ENCODE results near the gene AK4. TPM values are rescaled to one million over a fixed set of nuclear protein-coding genes. Genes with fewer than 3 reads are reported as not detected.

Gene AK4
- total and polyA plus RNA-seq, 2 of the 8 experiments (the other 6 are each of a cell fraction or from before 2014, with no cell fraction given), result 64.5 to 175 TPM

- no peak for TF ChIP-seq KDM1A (IDR thresholded peaks at IDR 0.05; ENCODE audit: borderline replicate concordance, low read length)
- TF ChIP-seq CEBPB (IDR thresholded peaks at IDR 0.05; ENCODE audit: low read depth, low read length), result no peak
Observed at GRCh38 chr1:65232461-65232990, 84.5 kb downstream of the AK4 start (continued).

Measured in H1 (cell line).